GM18499 (cell line): ENCODE results near the gene SCYGR5.
"Not testable (repeated sequence)": the region's sequence is repeated elsewhere in the genome, so short reads cannot be mapped to it uniquely, and the experiment has no call there.

Experiments used
- ATAC-seq: cut with Tn5 transposase; IDR thresholded peaks from one replicate; pipeline ENCODE4 v1.9.1; 2021; ENCODE audit warnings: moderate number of reproducible peaks; ENCODE audit not compliant: insufficient read depth, unreplicated experiment

The SCYGR5 gene

GRCh38 chr2:227671170-227671905, 4.7 kb downstream of the SCYGR5 start:
- ATAC-seq, result no peak

GRCh38 chr2:227673620-227674019, 7.0 kb downstream of the SCYGR5 start:
- not testable (repeated sequence) for ATAC-seq

- ATAC-seq, result no peak
Observed at GRCh38 chr2:227674485-227674884, 7.9 kb downstream of the SCYGR5 start.

GRCh38 chr2:227677928-227678327, 11.3 kb downstream of the SCYGR5 start:
- no peak for ATAC-seq

GRCh38 chr2:227684258-227684657, 17.7 kb downstream of the SCYGR5 start:
- ATAC-seq, result no peak

GRCh38 chr2:227687189-227687588, 20.6 kb downstream of the SCYGR5 start:
- ATAC-seq, result no peak

- no peak for ATAC-seq
Observed at GRCh38 chr2:227696990-227697679, 30.5 kb downstream of the SCYGR5 start.

- no peak for ATAC-seq
Observed at GRCh38 chr2:227701556-227701955, 35.0 kb downstream of the SCYGR5 start.

GRCh38 chr2:227703280-227703732, 36.7 kb downstream of the SCYGR5 start:
- ATAC-seq, result no peak

GRCh38 chr2:227703961-227704360, 37.4 kb downstream of the SCYGR5 start:
- no peak for ATAC-seq

- ATAC-seq, result no peak
Observed at GRCh38 chr2:227706859-227707258, 40.3 kb downstream of the SCYGR5 start.

- ATAC-seq, result no peak
Observed at GRCh38 chr2:227707390-227707789, 40.8 kb downstream of the SCYGR5 start.

- no peak for ATAC-seq
Observed at GRCh38 chr2:227710986-227711385, 44.4 kb downstream of the SCYGR5 start.

- no peak for ATAC-seq
Observed at GRCh38 chr2:227713291-227713690, 46.7 kb downstream of the SCYGR5 start.

- ATAC-seq, result no peak
Observed at GRCh38 chr2:227716501-227716900, 49.9 kb downstream of the SCYGR5 start.
